MCF 10A (cell line): ENCODE results near the gene NPTX2. TPM values are rescaled to one million over a fixed set of nuclear protein-coding genes. Genes with fewer than 3 reads are reported as not detected.

Experiments used
- BruUV-seq: library from RNA; stranded (reverse); fragments of 400-500 nt; replicated peaks from 2 replicates; lab custom pipeline; 2021; lab: Mats Ljungman, UMichigan
- CTCF ChIA-PET: fragments of 300-600 bp; sonication (Branson Sonifier 250); formaldehyde crosslinking; extraction: SDS; loops from one replicate; lab custom pipeline; 2021; ENCODE audit warnings: antibody characterized with exemption, inconsistent platforms; lab: Yijun Ruan, JAX
- POLR2A ChIA-PET: fragments of 300-600, 350-650 bp; sonication (Branson Sonifier 250); formaldehyde crosslinking; extraction: SDS; loops from one replicate; lab custom pipeline; 2020; ENCODE audit warnings: antibody characterized with exemption, inconsistent platforms; lab: Yijun Ruan, JAX
- DNase-seq: peaks from one replicate; pipeline ENCODE4 v3.0.0-alpha.2; 2018; ENCODE audit not compliant: unreplicated experiment
- H3K27ac Mint-ChIP-seq: one replicate; pipeline ENCODE4 v1.8.0; 2022; ENCODE audit warnings: mild to moderate bottlenecking, low read depth, mixed read lengths; ENCODE audit not compliant: unreplicated experiment
- H3K27me3 Mint-ChIP-seq: one replicate; pipeline ENCODE4 v1.8.0; 2022; ENCODE audit warnings: mixed read lengths; ENCODE audit not compliant: insufficient read depth, unreplicated experiment
- H3K36me3 Mint-ChIP-seq: one replicate; pipeline ENCODE4 v1.8.0; 2022; ENCODE audit warnings: mild to moderate bottlenecking, moderate library complexity, mixed read lengths; ENCODE audit not compliant: insufficient read depth, unreplicated experiment
- H3K4me1 Mint-ChIP-seq: one replicate; pipeline ENCODE4 v1.8.0; 2022; ENCODE audit warnings: mixed read lengths; ENCODE audit not compliant: insufficient read depth, unreplicated experiment
- H3K4me3 Mint-ChIP-seq: one replicate; pipeline ENCODE4 v1.8.0; 2022; ENCODE audit warnings: mild to moderate bottlenecking, moderate library complexity, mixed read lengths; ENCODE audit not compliant: unreplicated experiment
- H3K9me3 Mint-ChIP-seq: one replicate; pipeline ENCODE4 v1.8.0; 2022; ENCODE audit warnings: mixed read lengths; ENCODE audit not compliant: unreplicated experiment
- intact Hi-C: fragments of 100-400 bp; cut with micrococcal nuclease; formaldehyde crosslinking; loops from 2 replicates; pipeline ENCODE4 v1.14.1; 2022
- total RNA-seq: library from RNA; stranded (reverse); gene quantifications from 2 replicates; pipeline ENCODE4 v1.2.3, GENCODE V29; 2022
- TF ChIP-seq, protein P1 (sequence below): fragments of 200-600 bp; IDR thresholded peaks from one replicate; pipeline ENCODE4 v1.8.0; 2022; ENCODE audit warnings: antibody characterized with exemption, mild to moderate bottlenecking; ENCODE audit not compliant: unreplicated experiment

The NPTX2 gene
- total RNA-seq, 1 experiment from 2014 or later, result not detected

DNA sequence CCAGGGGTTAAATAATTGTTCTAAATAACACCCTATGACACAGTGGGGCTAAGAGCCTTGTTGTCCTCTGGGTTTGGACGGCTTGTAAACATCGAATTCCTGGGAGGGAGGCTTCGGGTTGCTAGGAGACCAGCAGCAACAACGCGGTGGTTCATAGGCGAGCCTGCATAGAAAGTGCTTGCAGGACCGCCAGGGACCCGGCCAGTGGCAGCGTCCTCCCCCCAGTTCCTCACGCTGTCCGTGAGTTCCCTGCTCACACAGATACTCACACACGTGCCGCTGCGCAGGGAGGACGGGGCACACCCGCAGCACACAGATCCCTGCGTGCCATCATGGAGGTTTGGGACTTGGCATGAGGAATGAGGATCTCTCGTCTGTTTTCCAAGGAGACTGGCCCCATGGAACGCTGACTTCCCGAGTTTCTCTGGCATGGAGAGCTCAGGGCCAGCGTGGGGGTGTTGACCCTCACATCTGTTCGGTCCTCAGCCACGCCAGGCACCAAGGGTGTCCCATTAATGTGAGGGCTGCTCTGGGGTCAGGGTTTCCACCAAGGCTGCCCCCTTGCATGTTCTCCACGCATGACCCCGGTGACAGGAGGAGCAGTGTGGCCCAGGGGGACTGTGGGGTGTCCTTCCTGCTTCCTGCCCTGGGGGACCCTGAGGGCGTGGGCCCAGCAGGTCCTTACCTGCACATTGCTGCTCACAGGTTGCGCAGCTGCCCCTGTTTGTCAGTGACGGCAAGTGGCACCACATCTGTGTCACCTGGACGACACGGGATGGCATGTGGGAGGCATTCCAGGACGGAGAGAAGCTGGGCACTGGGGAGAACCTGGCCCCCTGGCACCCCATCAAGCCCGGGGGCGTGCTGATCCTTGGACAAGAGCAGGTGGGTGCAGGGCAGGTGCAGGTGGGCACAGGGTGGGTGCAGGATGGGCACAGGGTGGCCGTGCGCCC lies 9.7 kb downstream of the NPTX2 start:
- intact Hi-C loops, result no loop called here
- ChIA-PET CTCF (interaction anchor here (0.6 kb wide), 1 partner anchor 145 kb away, joined by 5 read pairs; no protein-coding TSS in a partner anchor), POLR2A (no interaction called here)
- Mint-ChIP-seq H3K9me3 (no peaks in the 10 kb centered on the region), H3K27ac (no peak overlapping the region), H3K27me3 (peaks cover 80% of the 10 kb centered on the region), H3K4me3 (no peak overlapping the region), H3K36me3 (no peaks in the 10 kb centered on the region), H3K4me1 (no peaks in the 10 kb centered on the region)
- no peak for DNase-seq
- no TSS peak for BruUV-seq
- TF ChIP-seq, protein P1, sequence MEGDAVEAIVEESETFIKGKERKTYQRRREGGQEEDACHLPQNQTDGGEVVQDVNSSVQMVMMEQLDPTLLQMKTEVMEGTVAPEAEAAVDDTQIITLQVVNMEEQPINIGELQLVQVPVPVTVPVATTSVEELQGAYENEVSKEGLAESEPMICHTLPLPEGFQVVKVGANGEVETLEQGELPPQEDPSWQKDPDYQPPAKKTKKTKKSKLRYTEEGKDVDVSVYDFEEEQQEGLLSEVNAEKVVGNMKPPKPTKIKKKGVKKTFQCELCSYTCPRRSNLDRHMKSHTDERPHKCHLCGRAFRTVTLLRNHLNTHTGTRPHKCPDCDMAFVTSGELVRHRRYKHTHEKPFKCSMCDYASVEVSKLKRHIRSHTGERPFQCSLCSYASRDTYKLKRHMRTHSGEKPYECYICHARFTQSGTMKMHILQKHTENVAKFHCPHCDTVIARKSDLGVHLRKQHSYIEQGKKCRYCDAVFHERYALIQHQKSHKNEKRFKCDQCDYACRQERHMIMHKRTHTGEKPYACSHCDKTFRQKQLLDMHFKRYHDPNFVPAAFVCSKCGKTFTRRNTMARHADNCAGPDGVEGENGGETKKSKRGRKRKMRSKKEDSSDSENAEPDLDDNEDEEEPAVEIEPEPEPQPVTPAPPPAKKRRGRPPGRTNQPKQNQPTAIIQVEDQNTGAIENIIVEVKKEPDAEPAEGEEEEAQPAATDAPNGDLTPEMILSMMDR, result no peak

DNA sequence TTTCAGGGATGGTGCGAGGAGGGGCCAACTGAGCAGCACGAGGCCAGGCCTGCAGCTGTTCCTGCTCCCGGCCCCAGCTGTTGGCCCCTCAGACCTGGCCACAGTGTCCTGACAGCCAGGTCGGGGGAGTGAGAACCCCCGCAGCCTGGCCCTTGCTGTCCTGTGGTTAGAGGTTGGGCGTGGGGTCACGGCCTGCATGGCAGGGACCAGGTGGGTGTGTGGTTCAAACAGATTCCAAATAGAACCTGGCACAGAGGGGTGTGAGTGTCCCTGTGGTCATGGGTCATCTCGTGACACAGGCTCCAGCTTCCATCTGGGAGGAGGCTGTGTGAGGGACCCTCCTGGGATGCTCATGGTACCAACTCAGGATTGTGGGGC lies 10.3 kb downstream of the NPTX2 start:
- Mint-ChIP-seq H3K4me3 (no peak overlapping the region), H3K36me3 (no peaks in the 10 kb centered on the region), H3K4me1 (no peaks in the 10 kb centered on the region), H3K27me3 (peaks cover 80% of the 10 kb centered on the region), H3K9me3 (no peaks in the 10 kb centered on the region), H3K27ac (no peak overlapping the region)
- BruUV-seq, result no TSS peak
- no peak for DNase-seq
- TF ChIP-seq, protein P1, result no peak
- CTCF ChIA-PET, result no interaction called here
- intact Hi-C loops, result no loop called here
- POLR2A ChIA-PET, result no interaction called here

DNA sequence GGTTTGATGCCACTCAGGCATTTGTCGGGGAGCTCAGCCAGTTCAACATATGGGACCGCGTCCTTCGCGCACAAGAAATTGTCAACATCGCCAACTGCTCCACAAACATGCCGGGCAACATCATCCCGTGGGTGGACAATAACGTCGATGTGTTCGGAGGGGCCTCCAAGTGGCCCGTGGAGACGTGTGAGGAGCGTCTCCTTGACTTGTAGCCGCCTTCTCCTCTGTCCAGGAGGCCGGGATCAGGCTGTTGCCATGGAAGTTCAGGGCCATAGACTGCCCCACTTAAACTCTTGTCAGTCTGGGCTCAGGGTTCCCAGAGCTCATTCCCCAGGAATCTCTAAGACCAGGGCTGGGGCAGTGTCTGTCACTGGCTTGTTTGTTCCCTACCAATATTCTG lies 11.3 kb downstream of the NPTX2 start:
- peaks cover 80% of the 10 kb centered on the region for H3K27me3 Mint-ChIP-seq
- ChIA-PET POLR2A (no interaction called here), CTCF (no interaction called here)
- H3K27ac Mint-ChIP-seq, result no peak overlapping the region
- no peaks in the 10 kb centered on the region for H3K9me3 Mint-ChIP-seq
- no peaks in the 10 kb centered on the region for H3K36me3 Mint-ChIP-seq
- BruUV-seq, result no TSS peak
- intact Hi-C loops, result no loop called here
- no peak overlapping the region for H3K4me3 Mint-ChIP-seq
- DNase-seq, result no peak
- TF ChIP-seq, protein P1, result no peak
- H3K4me1 Mint-ChIP-seq, result no peaks in the 10 kb centered on the region

DNA sequence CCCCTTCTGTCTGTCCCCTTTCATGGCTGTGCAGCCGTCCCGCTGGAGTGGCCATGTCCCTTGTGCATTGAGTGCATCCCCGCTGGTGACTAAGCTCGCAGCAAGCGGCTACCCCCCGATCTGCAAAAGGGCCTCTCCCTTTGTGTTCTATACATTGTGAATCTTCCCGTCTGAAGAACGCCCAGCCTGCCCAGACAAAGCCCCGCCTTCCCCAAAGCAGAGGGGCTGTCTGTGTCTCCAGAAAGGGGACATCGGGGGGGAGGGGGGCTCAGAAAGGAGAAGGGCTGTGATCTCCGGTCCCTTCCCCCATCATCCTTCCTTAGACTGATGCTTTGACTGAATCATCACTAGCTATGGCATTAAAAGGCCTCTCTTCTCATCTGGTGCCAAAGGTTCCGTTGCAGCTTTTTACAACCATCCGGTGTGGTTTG lies 11.9 kb downstream of the NPTX2 start:
- no TSS peak for BruUV-seq
- peaks cover 84% of the 10 kb centered on the region for H3K27me3 Mint-ChIP-seq
- DNase-seq, result no peak

More for the DNA sequence above, 11.9 kb downstream of the NPTX2 start:
- H3K4me1 Mint-ChIP-seq, result no peaks in the 10 kb centered on the region
- no peaks in the 10 kb centered on the region for H3K9me3 Mint-ChIP-seq
- no peak overlapping the region for H3K27ac Mint-ChIP-seq
- no peak overlapping the region for H3K4me3 Mint-ChIP-seq
- ChIA-PET POLR2A (no interaction called here), CTCF (interaction anchor here (0.6 to 1.0 kb wide), 2 partner anchors 15 to 119 kb away, joined by 3 read pairs; no protein-coding TSS in a partner anchor)
- H3K36me3 Mint-ChIP-seq, result no peaks in the 10 kb centered on the region
- TF ChIP-seq, protein P1, result no peak
- intact Hi-C loops, result no loop called here
